Lower leg skin (tissue), 4 donors: Measurements from ENCODE around the gene MICAL2. TPM values are rescaled to one million over a fixed set of nuclear protein-coding genes. Genes with fewer than 3 reads are reported as not detected.
A peak's percentile ranks its signal among the peaks of the same experiment; 100 is the strongest.

ENCODE experiments used
- DNase-seq, 2 donors: peaks; one replicate each; pipeline ENCODE4 v3.0.0-alpha.2; 2019; ENCODE audit warnings: low spot score in 2 of 2
- H3K4me3 ChIP-seq: fragments of 200-600 bp; sonication (generic); 2 replicates; pipeline ENCODE4 v1.5.1; 2017; ENCODE audit warnings: mild to moderate bottlenecking, low read depth; ENCODE audit not compliant: poor library complexity, severe bottlenecking
- CTCF ChIP-seq, 3 donors: fragments of 450-650 bp; IDR thresholded peaks; one replicate each; pipeline ENCODE4 v1.5.1; 2016; ENCODE audit warnings: antibody characterized with exemption in 3 of 3, mild to moderate bottlenecking in 3 of 3, moderate library complexity in 2 of 3
- POLR2A ChIP-seq, 2 donors: fragments of 450-650 bp; IDR thresholded peaks; one replicate each; pipeline ENCODE4 v1.6.1; 2016 to 2017; ENCODE audit warnings: antibody characterized with exemption in 2 of 2, mild to moderate bottlenecking in 1 of 2, moderate library complexity in 1 of 2
- WGBS, 2 donors: methylation state at CpG; one replicate each; pipeline ENCODE4 v1.1.5; 2018; 5-methylcytosine and 5-hydroxymethylcytosine counted together
- intact Hi-C: fragments of 100-400 bp; cut with DNase I; formaldehyde crosslinking; loops from one replicate; pipeline ENCODE4 v1.15.0; 2023; ENCODE audit warnings: low total_unique reads
- total RNA-seq, 4 donors: library from RNA; depleted of rRNA; stranded (reverse); fragments of >200 nt; gene quantifications; one replicate each; pipeline ENCODE4 v1.1.0, GENCODE V29; 2016

Gene MICAL2
- total RNA-seq, 4 donors from 2014 or later: 117 to 238 (median 145) TPM

GRCh38 chr11:12222055-12222792, 111.8 kb downstream of the MICAL2 start:
- 68 to 76% methylated on average over 10 to 17 of the region's 17 CpGs for WGBS, 2 donors
- intact Hi-C loops: no loop called here
- DNase-seq: no peak
- TF ChIP-seq POLR2A (IDR thresholded peaks at IDR 0.05) (no peak), CTCF (IDR thresholded peaks at IDR 0.05) (no peak)
- no peak overlapping the region for H3K4me3 ChIP-seq

GRCh38 chr11:12223771-12224536, 113.6 kb downstream of the MICAL2 start:
- no peak overlapping the region for H3K4me3 ChIP-seq
- no peak for DNase-seq
- WGBS, 2 donors: 49 to 51% methylated on average over 7 of the region's 7 CpGs
- intact Hi-C loops: no loop called here
- TF ChIP-seq CTCF (IDR thresholded peaks at IDR 0.05): no peak
- TF ChIP-seq POLR2A (IDR thresholded peaks at IDR 0.05): no peak

- no peak overlapping the region for H3K4me3 ChIP-seq
- TF ChIP-seq POLR2A (IDR thresholded peaks at IDR 0.05) (no peak), CTCF (IDR thresholded peaks at IDR 0.05) (no peak)
- intact Hi-C loops: no loop called here
- 49 to 60% methylated on average over 12 of the region's 12 CpGs for WGBS, 2 donors
- peak; percentile 83 to 96 for DNase-seq
Measured at GRCh38 chr11:12224537-12224893, 114.1 kb downstream of the MICAL2 start.

GRCh38 chr11:12225046-12225739, 114.8 kb downstream of the MICAL2 start:
- DNase-seq: no peak
- 92% methylated on average over 8 of the region's 8 CpGs for WGBS, 2 donors
- intact Hi-C loops: no loop called here

GRCh38 chr11:12226093-12226492, 115.7 kb downstream of the MICAL2 start:
- TF ChIP-seq POLR2A (IDR thresholded peaks at IDR 0.05) (no peak), CTCF (IDR thresholded peaks at IDR 0.05) (no peak)
- no peak overlapping the region for H3K4me3 ChIP-seq
- intact Hi-C loops: no loop called here
- no peak for DNase-seq
- 94 to 97% methylated on average over 8 of the region's 8 CpGs for WGBS, 2 donors

More at GRCh38 chr11:12225046-12225739, 114.8 kb downstream of the MICAL2 start:
- TF ChIP-seq CTCF (IDR thresholded peaks at IDR 0.05) (no peak), POLR2A (IDR thresholded peaks at IDR 0.05) (no peak)
- H3K4me3 ChIP-seq: no peak overlapping the region
